Measurements from ENCODE around the gene PRSS35. TPM values are rescaled to one million over a fixed set of nuclear protein-coding genes. Genes with fewer than 3 reads are reported as not detected.
A peak's percentile ranks its signal among the peaks of the same experiment; 100 is the strongest.
"Not testable (repeated sequence)": the region's sequence is repeated elsewhere in the genome, so short reads cannot be mapped to it uniquely, and the experiment has no call there.

PRSS35 gene, protein sequence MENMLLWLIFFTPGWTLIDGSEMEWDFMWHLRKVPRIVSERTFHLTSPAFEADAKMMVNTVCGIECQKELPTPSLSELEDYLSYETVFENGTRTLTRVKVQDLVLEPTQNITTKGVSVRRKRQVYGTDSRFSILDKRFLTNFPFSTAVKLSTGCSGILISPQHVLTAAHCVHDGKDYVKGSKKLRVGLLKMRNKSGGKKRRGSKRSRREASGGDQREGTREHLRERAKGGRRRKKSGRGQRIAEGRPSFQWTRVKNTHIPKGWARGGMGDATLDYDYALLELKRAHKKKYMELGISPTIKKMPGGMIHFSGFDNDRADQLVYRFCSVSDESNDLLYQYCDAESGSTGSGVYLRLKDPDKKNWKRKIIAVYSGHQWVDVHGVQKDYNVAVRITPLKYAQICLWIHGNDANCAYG
- total RNA-seq, result not detected

DNA sequence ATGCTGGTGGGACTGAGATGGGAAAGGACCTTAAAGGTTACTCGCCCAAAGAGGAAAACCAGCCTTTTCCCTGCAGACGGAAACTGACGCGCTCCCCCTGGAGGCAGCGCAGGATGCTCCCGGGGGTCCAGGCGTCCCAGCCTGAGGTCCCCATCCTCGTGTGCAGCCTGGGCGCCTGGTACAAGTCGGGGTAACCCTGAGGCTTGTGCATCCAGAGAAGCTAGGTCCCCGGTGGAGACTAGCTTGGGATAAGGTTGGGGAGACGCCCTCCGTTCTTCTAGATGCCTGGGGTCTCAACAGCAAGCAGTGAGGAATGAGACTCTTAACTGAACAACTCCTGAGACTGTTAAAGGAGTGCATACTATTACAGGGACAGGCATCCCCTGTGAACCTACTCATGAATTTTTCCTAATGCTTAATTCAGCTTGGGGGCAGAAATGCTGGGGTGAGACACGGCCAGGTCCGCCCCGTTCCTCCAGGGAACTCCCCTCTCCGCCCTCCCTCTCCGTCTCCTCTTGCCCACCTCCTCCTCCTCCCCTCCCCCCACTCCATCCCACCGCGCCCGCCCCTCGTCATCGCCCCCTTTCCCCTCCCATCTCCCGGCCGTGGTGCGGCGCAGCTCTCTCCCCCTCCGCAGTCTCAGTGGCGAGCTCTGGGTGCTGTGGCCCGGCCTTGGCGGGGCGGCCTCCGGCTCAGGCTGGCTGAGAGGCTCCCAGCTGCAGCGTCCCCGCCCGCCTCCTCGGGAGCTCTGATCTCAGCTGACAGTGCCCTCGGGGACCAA lies at the start of gene PRSS35:
PRSS35 (plus strand) TSS at position 634 of the 781 bp plus-strand sequence. CDS start 10,908 bp downstream, outside the sequence.
- Mint-ChIP-seq H3K9me3 (no peaks in the 10 kb centered on the region), H3K27ac (no peak within 1 kb of the TSS), H3K4me3 (peak within 1 kb of the TSS; percentile 64 to 66), H3K36me3 (ENCODE audit: insufficient read depth in 2 of 2) (no peaks in the 10 kb centered on the region), H3K27me3 (ENCODE audit: low read depth) (peaks cover 51% of the 10 kb centered on the region), H3K4me1 (ENCODE audit: low read depth) (peaks cover 4% of the 10 kb centered on the region)
- peak; percentile 58 to 64 for ATAC-seq (replicated peaks in 1 of 2)
- peak; percentile 4 to 21 for DNase-seq

DNA sequence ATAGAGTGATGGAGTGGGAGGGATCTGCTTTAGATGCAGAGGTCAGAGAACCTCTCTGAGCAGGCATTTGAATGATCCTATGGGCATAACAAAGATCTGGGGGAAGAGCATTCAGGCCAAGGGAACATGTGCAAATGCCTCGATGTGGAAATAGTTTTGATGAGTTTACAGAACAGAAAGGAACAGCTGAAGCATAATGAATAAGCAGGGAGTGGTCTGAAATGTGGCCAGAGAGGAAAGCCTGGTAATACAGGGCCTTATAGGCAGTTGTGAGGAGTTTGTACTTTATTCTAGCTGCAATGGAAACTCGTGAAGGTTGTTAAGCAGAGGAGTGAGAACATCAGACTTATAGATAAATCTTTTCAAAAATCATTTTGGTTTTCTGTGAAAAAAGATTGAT lies 48.4 kb upstream of the PRSS35 start:
- Mint-ChIP-seq H3K4me1 (ENCODE audit: low read depth) (no peaks in the 10 kb centered on the region), H3K9me3 (no peaks in the 10 kb centered on the region), H3K36me3 (ENCODE audit: insufficient read depth in 2 of 2) (no peaks in the 10 kb centered on the region), H3K27me3 (ENCODE audit: low read depth) (no peaks in the 10 kb centered on the region), H3K4me3 (no peak overlapping the region), H3K27ac (no peak overlapping the region)
- DNase-seq, result no peak
- ATAC-seq (replicated peaks in 1 of 2), result no peak

DNA sequence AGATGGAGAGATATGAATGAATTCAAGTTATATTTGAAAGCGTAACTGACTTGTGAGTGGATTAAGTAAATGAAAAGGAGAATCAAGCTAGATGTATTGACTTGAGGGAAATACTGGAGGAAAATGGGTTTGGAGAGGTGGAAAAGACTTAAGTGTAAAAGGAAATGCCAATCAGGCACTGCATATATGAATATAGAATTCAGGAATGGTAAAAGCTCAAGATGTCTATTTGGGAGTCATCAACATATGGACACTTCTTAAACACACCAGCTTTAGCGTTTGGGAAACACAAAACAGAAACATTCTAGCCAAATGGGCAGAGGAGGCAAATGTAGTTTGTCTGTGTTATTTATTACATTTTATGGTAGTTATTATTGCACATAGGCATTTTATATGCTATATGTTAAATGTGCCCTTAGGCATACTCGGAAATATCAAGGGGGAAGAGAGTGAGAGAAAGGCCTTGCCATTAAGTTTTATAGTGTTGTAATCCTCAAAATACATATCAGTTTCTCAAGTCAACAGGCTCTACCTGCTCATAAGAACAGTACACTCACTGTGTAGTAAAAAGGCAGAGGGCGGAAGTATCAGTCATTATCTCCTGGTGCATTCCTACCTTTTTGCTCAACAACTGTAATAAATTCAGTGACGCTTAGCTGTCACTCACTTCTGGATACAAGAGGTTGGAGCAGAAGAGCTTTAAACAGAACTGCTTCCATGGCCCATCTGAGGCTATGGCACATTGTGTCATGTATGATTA lies 47.8 kb upstream of the PRSS35 start:
- no peaks in the 10 kb centered on the region for H3K4me1 Mint-ChIP-seq (ENCODE audit: low read depth)
- H3K36me3 Mint-ChIP-seq (ENCODE audit: insufficient read depth in 2 of 2), result no peaks in the 10 kb centered on the region
- peaks cover under 1% of the 10 kb centered on the region for H3K27me3 Mint-ChIP-seq (ENCODE audit: low read depth)
- H3K9me3 Mint-ChIP-seq, result no peaks in the 10 kb centered on the region
- no peak overlapping the region for H3K4me3 Mint-ChIP-seq
- DNase-seq (no peak), ATAC-seq (replicated peaks in 1 of 2) (no peak)
- H3K27ac Mint-ChIP-seq, result no peak overlapping the region

GRCh38 chr6:83466328-83466727 lies 46.0 kb upstream of the PRSS35 start:
- DNase-seq (no peak), ATAC-seq (replicated peaks in 1 of 2) (no peak)
- no peaks in the 10 kb centered on the region for H3K4me1 Mint-ChIP-seq (ENCODE audit: low read depth)
- H3K27ac Mint-ChIP-seq, result no peak overlapping the region
- H3K27me3 Mint-ChIP-seq (ENCODE audit: low read depth), result peaks cover 6% of the 10 kb centered on the region
- H3K9me3 Mint-ChIP-seq, result no peaks in the 10 kb centered on the region
- H3K36me3 Mint-ChIP-seq (ENCODE audit: insufficient read depth in 2 of 2), result no peaks in the 10 kb centered on the region
- no peak overlapping the region for H3K4me3 Mint-ChIP-seq

- Mint-ChIP-seq H3K9me3 (no peaks in the 10 kb centered on the region), H3K27me3 (ENCODE audit: low read depth) (peaks cover 6% of the 10 kb centered on the region), H3K36me3 (ENCODE audit: insufficient read depth in 2 of 2) (no peaks in the 10 kb centered on the region), H3K27ac (no peak overlapping the region), H3K4me1 (ENCODE audit: low read depth) (no peaks in the 10 kb centered on the region), H3K4me3 (no peak overlapping the region)
- ATAC-seq (replicated peaks in 1 of 2) (no peak), DNase-seq (no peak)
These were observed 44.7 kb upstream of the PRSS35 start for GRCh38 chr6:83467620-83468036.

DNA sequence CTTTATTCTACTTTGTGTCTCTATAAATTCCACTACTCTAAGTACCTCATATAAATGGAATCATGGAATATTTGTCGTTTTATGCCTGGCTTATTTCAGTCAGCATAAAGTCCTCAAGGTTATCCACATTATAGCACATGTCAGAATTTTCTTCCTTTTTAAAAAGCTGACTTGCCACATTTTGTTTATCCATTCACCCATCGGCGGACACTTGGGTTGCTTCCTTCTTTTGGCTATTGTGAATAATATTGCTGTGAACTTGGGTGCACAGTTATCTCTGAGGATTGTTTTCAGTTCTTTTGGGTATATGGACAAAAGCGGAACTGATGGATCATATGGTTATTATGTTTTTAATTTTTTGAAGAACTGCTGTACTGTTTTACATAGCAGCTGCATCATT lies 42.3 kb upstream of the PRSS35 start:
- Mint-ChIP-seq H3K4me3 (no peak overlapping the region), H3K27ac (no peak overlapping the region), H3K36me3 (ENCODE audit: insufficient read depth in 2 of 2) (no peaks in the 10 kb centered on the region), H3K27me3 (ENCODE audit: low read depth) (peaks cover 6% of the 10 kb centered on the region), H3K4me1 (ENCODE audit: low read depth) (no peaks in the 10 kb centered on the region), H3K9me3 (no peaks in the 10 kb centered on the region)
- no peak for DNase-seq
- ATAC-seq (replicated peaks in 1 of 2), result no peak

- no peak for ATAC-seq (replicated peaks in 1 of 2)
- DNase-seq, result no peak
- Mint-ChIP-seq H3K27me3 (ENCODE audit: low read depth) (peaks cover 6% of the 10 kb centered on the region), H3K36me3 (ENCODE audit: insufficient read depth in 2 of 2) (no peaks in the 10 kb centered on the region), H3K4me1 (ENCODE audit: low read depth) (no peaks in the 10 kb centered on the region), H3K4me3 (no peak overlapping the region), H3K9me3 (no peaks in the 10 kb centered on the region), H3K27ac (no peak overlapping the region)
These were observed 41.7 kb upstream of the PRSS35 start for GRCh38 chr6:83470587-83470986.

DNA sequence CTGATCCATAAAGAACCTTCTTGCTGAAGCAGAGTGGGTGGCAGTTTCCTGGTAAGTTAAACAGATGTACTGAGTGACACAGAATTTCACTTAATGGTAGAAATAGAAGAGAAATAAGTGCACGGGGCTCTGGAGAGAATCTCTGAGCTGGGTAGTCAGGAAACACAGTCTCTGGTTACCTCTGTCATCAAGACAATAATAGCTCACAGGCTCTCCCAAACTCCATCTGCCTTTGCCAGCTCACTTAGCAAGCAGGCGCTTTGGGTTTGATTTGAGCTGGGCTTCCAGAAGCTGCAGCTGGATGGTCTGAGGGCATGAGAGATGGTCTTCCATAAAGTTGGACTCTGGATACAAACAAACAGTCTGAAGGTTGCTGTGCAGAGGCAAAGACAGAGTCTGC lies 39.6 kb upstream of the PRSS35 start:
- Mint-ChIP-seq H3K4me3 (no peak overlapping the region), H3K27me3 (ENCODE audit: low read depth) (peaks cover 6% of the 10 kb centered on the region)
- ATAC-seq (replicated peaks in 1 of 2), result no peak

GRCh38 chr6:83474309-83474708 lies 38.0 kb upstream of the PRSS35 start:
- Mint-ChIP-seq H3K36me3 (ENCODE audit: insufficient read depth in 2 of 2) (no peaks in the 10 kb centered on the region), H3K4me1 (ENCODE audit: low read depth) (no peaks in the 10 kb centered on the region), H3K27ac (no peak overlapping the region), H3K4me3 (no peak overlapping the region), H3K27me3 (ENCODE audit: low read depth) (peaks cover 6% of the 10 kb centered on the region), H3K9me3 (no peaks in the 10 kb centered on the region)
- ATAC-seq (replicated peaks in 1 of 2) (no peak), DNase-seq (no peak)

More for the DNA sequence above, 39.6 kb upstream of the PRSS35 start:
- Mint-ChIP-seq H3K27ac (no peak overlapping the region), H3K9me3 (no peaks in the 10 kb centered on the region), H3K36me3 (ENCODE audit: insufficient read depth in 2 of 2) (no peaks in the 10 kb centered on the region), H3K4me1 (ENCODE audit: low read depth) (no peaks in the 10 kb centered on the region)
- DNase-seq, result no peak

GRCh38 chr6:83476971-83477370 lies 35.4 kb upstream of the PRSS35 start:
- ATAC-seq (replicated peaks in 1 of 2), result no peak
- H3K4me1 Mint-ChIP-seq (ENCODE audit: low read depth), result no peaks in the 10 kb centered on the region
- no peak overlapping the region for H3K4me3 Mint-ChIP-seq

GRCh38 chr6:83479389-83479788 lies 32.9 kb upstream of the PRSS35 start:
- Mint-ChIP-seq H3K27ac (no peak overlapping the region), H3K4me3 (no peak overlapping the region), H3K9me3 (no peaks in the 10 kb centered on the region), H3K36me3 (ENCODE audit: insufficient read depth in 2 of 2) (no peaks in the 10 kb centered on the region), H3K27me3 (ENCODE audit: low read depth) (no peaks in the 10 kb centered on the region), H3K4me1 (ENCODE audit: low read depth) (no peaks in the 10 kb centered on the region)
- no peak for DNase-seq
- no peak for ATAC-seq (replicated peaks in 1 of 2)

More at GRCh38 chr6:83476971-83477370, 35.4 kb upstream of the PRSS35 start:
- no peak for DNase-seq
- Mint-ChIP-seq H3K27me3 (ENCODE audit: low read depth) (no peaks in the 10 kb centered on the region), H3K27ac (no peak overlapping the region), H3K36me3 (ENCODE audit: insufficient read depth in 2 of 2) (no peaks in the 10 kb centered on the region), H3K9me3 (no peaks in the 10 kb centered on the region)

- no peak overlapping the region for H3K27ac Mint-ChIP-seq
- H3K9me3 Mint-ChIP-seq, result no peaks in the 10 kb centered on the region
- no peaks in the 10 kb centered on the region for H3K27me3 Mint-ChIP-seq (ENCODE audit: low read depth)
- H3K36me3 Mint-ChIP-seq (ENCODE audit: insufficient read depth in 2 of 2), result no peaks in the 10 kb centered on the region
- DNase-seq (no peak), ATAC-seq (replicated peaks in 1 of 2) (no peak)
- H3K4me1 Mint-ChIP-seq (ENCODE audit: low read depth), result no peaks in the 10 kb centered on the region
- no peak overlapping the region for H3K4me3 Mint-ChIP-seq
These were observed 31.9 kb upstream of the PRSS35 start for GRCh38 chr6:83480470-83480869.

- H3K27ac Mint-ChIP-seq; ATAC-seq (replicated peaks in 1 of 2); H3K27me3 Mint-ChIP-seq (ENCODE audit: low read depth); H3K4me1 Mint-ChIP-seq (ENCODE audit: low read depth); H3K9me3 Mint-ChIP-seq; H3K36me3 Mint-ChIP-seq (ENCODE audit: insufficient read depth in 2 of 2); H3K4me3 Mint-ChIP-seq; DNase-seq: not testable (repeated sequence)
These were observed 30.4 kb upstream of the PRSS35 start for GRCh38 chr6:83481938-83482337.

All from activated T-cell treated with anti-CD3 and anti-CD28 coated beads, Interleukin-2, amount 50 U/mL, for 72 hours (primary cell).